ENCODE results near the gene ANKRD62. TPM values are rescaled to one million over a fixed set of nuclear protein-coding genes. Genes with fewer than 3 reads are reported as not detected.

The ANKRD62 gene
- total and polyA plus RNA-seq, 9 of the 15 experiments (the other 6 are each of a cell fraction or from before 2014, with no cell fraction given) = 0.16 to 1.1 (median 0.45) TPM; not detected in 1

DNA sequence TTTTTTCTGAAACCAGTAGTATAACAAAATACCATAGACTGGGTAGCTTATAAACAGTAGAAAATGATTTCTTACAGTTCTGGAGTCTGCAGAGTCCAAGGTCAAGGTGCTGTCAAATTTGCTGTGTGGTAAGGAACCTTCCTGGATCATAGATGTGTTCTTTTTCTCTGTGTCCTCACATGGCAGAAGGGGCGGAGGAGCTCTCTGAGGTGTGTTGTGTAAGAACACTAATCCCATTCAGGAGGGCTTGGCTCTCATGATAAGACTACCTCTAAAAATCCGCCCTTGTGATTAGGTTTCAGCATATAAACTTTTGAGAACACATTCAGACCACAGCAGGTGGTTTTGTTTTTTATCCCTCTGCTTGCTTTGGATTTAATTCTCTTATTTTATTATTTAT is 25.7 kb downstream of the ANKRD62 start:
- H2AFZ ChIP-seq (ENCODE audit: low read depth, low read length) = no peak overlapping the region
- DNase-seq (ENCODE audit: extremely low read depth in 1 of 4, low spot score in 3 of 4) (peak in 1 of 4 experiments; percentile 6), ATAC-seq (peak; percentile 34; the same call in 1 of the 3 replicates), FAIRE-seq (peak; percentile 65)
- no peaks in the 10 kb centered on the region for H3K79me2 ChIP-seq (ENCODE audit: control insufficient read depth, insufficient read depth, low read length)
- H3K27ac ChIP-seq (ENCODE audit: extremely low read depth, low read depth, low read length) = no peak overlapping the region
- no peaks in the 10 kb centered on the region for H4K20me1 ChIP-seq (replicated peaks; ENCODE audit: control insufficient read depth, insufficient read depth, low read length)
- no peak overlapping the region for H3K4me2 ChIP-seq (ENCODE audit: insufficient read depth, low read length)
- TF ChIP-seq TAL1 (IDR thresholded peaks at IDR 0.05) (peak; percentile 40; the same call in 1 of the 2 replicates), TEAD4 (IDR thresholded peaks at IDR 0.05; ENCODE audit: low read length) (0 out of 2 replicates have a peak, but pooled peaks have one; percentile 14), TEAD4 (CRISPR knock-in tag; IDR thresholded peaks at IDR 0.05; ENCODE audit: borderline replicate concordance) (no peak), CEBPB (tag; IDR thresholded peaks at IDR 0.05) (peak; percentile 76), CBFA2T3 (IDR thresholded peaks at IDR 0.05) (peak; percentile 36; the same call in 1 of the 2 replicates), ZNF316 (IDR thresholded peaks at IDR 0.05) (no peak), PCBP2 (IDR thresholded peaks at IDR 0.05; ENCODE audit: low read depth, low read length, poor library complexity, severe bottlenecking) (no peak)
- POLR2A ChIA-PET = no interaction called here
- in situ Hi-C loops (cut with MboI) = no loop called here
- H3K27me3 ChIP-seq (ENCODE audit: control insufficient read depth in 2 of 2, insufficient read depth in 2 of 2, low read length in 2 of 2) = peaks cover 0 to 2% of the 10 kb centered on the region in 2 experiments; a peak in 1 of 5 replicates
- no peaks in the 10 kb centered on the region for H3K36me3 ChIP-seq (ENCODE audit: control insufficient read depth, insufficient read depth, low read length)
- H3K4me3 ChIP-seq = no peak overlapping the region
- CTCF ChIA-PET (ENCODE audit: low intra/inter-chr PET ratio) = no interaction called here
- 0% methylated on average over 2 of the region's 2 CpGs for WGBS (ENCODE audit: insufficient coverage, low coverage, missing lambda C conversion rate)
- no peaks in the 10 kb centered on the region for H3K4me1 ChIP-seq (replicated peaks in 1 of 2; ENCODE audit: control insufficient read depth in 2 of 2, insufficient read depth in 2 of 2, low read length in 2 of 2)
- H3K9ac ChIP-seq (ENCODE audit: insufficient read depth in 1 of 2, low read depth in 2 of 2, low read length in 2 of 2) = no peak overlapping the region
- no TSS peak for BruUV-seq (replicated peaks)
- no peaks in the 10 kb centered on the region for H3K9me3 ChIP-seq (replicated peaks; ENCODE audit: control insufficient read depth, insufficient read depth, low read depth, low read length)
- intact Hi-C loops (cut with micrococcal nuclease) = no loop called here
- no peaks in the 10 kb centered on the region for H3K9me1 ChIP-seq (ENCODE audit: control insufficient read depth, insufficient read depth, low read length)

Measured in K562 (cell line).